DOHH2 (cell line): ENCODE measurements around the gene FGF22.

Experiments used
- CTCF ChIP-seq: fragments of 200-600 bp; sonication (generic); IDR thresholded peaks from one replicate; pipeline ENCODE4 v1.5.1; 2014; ENCODE audit warnings: antibody characterized with exemption, mild to moderate bottlenecking, low read depth, low read length; ENCODE audit not compliant: poor library complexity, severe bottlenecking
- EZH2phosphoT487 ChIP-seq: fragments of 200-600 bp; sonication (generic); IDR thresholded peaks from 2 replicates; pipeline ENCODE4 v1.6.1; 2017; ENCODE audit warnings: borderline replicate concordance, mild to moderate bottlenecking, antibody characterized with exemption, low read length, moderate library complexity, mixed read lengths

GRCh38 chr19:609004-609346 lies 30.7 kb upstream of the FGF22 start:
- TF ChIP-seq CTCF (no peak), EZH2phosphoT487 (no peak)
